Measurements from ENCODE around the gene CELA1. TPM values are rescaled to one million over a fixed set of nuclear protein-coding genes. Genes with fewer than 3 reads are reported as not detected.

Gene CELA1
- total RNA-seq, result not detected
- long read RNA-seq, result 0 reads

DNA sequence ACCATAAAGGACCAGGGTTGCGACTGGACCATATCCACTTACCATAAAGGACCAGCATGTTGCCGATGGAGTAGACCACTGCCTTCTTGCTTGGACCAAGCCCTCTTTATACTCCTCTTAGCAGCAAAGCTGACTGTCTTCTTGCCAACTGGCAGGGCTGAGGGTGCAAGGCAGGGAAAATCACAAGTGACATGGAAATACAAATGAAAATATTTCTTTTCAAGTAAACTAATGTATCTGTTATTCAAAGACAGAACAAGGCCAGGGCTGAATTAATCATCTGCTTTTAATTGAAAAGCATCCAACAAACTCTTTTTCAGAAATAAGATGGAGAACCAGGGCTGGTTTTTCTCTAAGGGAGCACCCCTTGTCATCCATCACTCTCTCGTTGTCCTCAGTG is at the start of gene CELA1:
TSS of gene CELA1 (minus strand) at position 99 of the 400 bp plus-strand sequence. CDS start at position 58, 41 bp downstream.
- intact Hi-C loops (cut with DNase I), result no loop called here
- DNase-seq (ENCODE audit: low spot score), result no peak

GRCh38 chr12:51395283-51396230 is 49.1 kb upstream of the CELA1 start:
- intact Hi-C loops (cut with DNase I), result no loop called here
- DNase-seq (ENCODE audit: low spot score), result no peak

GRCh38 chr12:51393676-51394545 is 47.4 kb upstream of the CELA1 start:
- intact Hi-C loops (cut with DNase I), result no loop called here
- DNase-seq (ENCODE audit: low spot score), result no peak

- DNase-seq (ENCODE audit: low spot score), result no peak
- intact Hi-C loops (cut with DNase I), result no loop called here
Observed at GRCh38 chr12:51392556-51393237, 46.2 kb upstream of the CELA1 start.

GRCh38 chr12:51391283-51392123 is 45.0 kb upstream of the CELA1 start, which contains the start of gene GALNT6:
Gene GALNT6 (minus strand): TSS chr12:51391406. CDS start chr12:51379781, 11,625 bp downstream.
- intact Hi-C loops (cut with DNase I), result no loop called here

DNA sequence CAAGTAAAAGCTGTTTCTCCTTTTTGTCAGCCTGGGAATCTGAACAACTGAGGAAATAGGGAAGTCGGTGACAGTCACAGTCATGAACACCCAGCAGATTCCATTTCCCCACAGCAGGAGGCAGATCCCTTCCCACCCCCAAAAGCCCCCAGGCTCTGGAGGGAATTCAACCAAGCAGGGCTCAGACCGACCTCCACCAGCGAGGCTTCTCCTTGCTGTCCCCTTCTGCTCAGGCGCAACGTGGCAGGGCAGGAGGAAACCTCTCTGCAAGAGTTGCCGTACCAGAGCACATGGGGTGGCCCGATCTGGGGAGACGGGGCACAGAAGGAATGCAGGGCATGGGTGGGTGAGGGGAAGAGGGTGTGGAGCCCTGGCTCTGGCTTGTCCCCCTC is 44.4 kb upstream of the CELA1 start:
- intact Hi-C loops (cut with DNase I), result no loop called here
- no peak for DNase-seq (ENCODE audit: low spot score)

More at GRCh38 chr12:51391283-51392123, 45.0 kb upstream of the CELA1 start, which contains the start of gene GALNT6:
- DNase-seq (ENCODE audit: low spot score), result no peak

- intact Hi-C loops (cut with DNase I), result no loop called here
- DNase-seq (ENCODE audit: low spot score), result no peak
Observed at GRCh38 chr12:51390457-51390856, 44.0 kb upstream of the CELA1 start.

GRCh38 chr12:51389302-51389999 is 43.0 kb upstream of the CELA1 start:
- DNase-seq (ENCODE audit: low spot score), result no peak
- intact Hi-C loops (cut with DNase I), result no loop called here

DNA sequence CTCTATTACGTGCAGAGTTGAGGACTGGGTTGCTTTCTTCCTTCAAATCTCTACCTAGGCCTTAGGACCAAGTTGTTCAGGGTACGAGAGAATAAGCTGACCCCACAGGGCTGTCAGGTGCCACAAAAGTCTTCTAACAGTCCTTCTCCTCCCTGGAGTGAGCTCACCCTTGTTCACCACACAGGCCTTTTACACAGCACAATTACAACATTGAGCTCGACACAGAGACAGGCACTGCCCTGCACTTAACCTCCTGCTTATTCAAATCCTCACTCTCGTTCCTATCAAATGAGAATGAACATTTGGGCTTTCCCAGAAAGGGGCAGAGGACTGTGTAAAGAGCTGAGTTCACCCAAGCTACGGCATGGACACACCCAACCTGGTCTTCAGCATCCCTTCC is 42.4 kb upstream of the CELA1 start:
- no peak for DNase-seq (ENCODE audit: low spot score)
- intact Hi-C loops (cut with DNase I), result no loop called here

DNA sequence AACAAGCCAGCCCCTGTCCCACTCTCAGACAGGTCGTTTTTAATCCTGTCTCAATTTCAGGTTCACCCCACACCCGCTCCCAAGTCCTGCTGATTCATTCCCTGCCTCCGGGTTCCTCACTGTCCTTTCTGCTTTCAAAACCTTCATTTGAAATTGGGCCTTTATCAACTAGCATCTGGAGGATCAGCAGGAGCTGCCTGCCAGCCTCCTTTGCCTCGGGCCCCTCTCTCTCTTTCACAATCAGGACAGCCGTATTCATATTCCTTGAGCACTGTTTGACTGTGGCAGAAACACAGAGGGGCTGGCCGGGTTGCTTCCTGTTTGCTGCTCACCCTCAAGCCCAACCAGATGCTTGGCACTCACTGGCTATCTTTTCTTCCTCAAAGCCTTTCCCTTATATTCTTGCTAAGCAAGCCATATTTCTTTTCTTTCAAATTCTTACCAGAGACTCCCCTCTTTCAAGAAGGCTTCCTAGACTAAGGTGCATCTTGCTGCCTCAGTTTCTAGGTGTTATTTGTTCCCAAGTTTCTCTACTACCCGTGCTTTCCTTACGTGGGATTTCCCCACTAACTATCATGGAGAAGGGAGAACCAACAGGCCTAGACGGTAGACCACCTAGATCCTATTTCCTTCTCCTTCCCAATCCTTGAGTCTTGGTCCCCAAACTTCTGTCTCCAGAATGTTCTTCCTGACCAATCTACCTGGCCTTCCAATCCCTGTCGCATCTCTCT is 41.8 kb upstream of the CELA1 start:
- intact Hi-C loops (cut with DNase I), result no loop called here
- DNase-seq (ENCODE audit: low spot score), result no peak

DNA sequence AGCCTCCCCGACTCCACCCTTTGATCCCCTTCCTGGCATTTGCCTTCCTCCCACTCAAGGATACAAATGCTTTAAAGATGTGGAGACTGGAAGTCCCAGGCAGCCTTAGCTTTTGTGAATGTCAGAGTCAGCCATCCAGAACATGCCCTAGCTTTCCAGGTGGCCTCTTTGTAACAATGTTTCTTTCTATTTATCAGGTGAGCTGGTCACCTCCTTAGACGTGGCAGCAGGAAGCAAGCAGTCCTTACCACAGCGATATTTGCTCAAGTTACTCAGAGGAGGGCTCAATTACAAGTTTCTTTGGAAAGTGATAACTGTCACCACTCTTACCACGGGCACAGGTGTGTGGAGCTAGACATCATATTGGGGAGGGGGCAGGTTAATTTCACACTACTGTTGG is 39.9 kb upstream of the CELA1 start:
- DNase-seq (ENCODE audit: low spot score), result no peak
- intact Hi-C loops (cut with DNase I), result no loop called here

- DNase-seq (ENCODE audit: low spot score), result no peak
- intact Hi-C loops (cut with DNase I), result no loop called here
Observed at GRCh38 chr12:51383269-51383905, 36.9 kb upstream of the CELA1 start.

GRCh38 chr12:51382173-51382572 is 35.7 kb upstream of the CELA1 start:
- DNase-seq (ENCODE audit: low spot score), result no peak
- intact Hi-C loops (cut with DNase I), result no loop called here

DNA sequence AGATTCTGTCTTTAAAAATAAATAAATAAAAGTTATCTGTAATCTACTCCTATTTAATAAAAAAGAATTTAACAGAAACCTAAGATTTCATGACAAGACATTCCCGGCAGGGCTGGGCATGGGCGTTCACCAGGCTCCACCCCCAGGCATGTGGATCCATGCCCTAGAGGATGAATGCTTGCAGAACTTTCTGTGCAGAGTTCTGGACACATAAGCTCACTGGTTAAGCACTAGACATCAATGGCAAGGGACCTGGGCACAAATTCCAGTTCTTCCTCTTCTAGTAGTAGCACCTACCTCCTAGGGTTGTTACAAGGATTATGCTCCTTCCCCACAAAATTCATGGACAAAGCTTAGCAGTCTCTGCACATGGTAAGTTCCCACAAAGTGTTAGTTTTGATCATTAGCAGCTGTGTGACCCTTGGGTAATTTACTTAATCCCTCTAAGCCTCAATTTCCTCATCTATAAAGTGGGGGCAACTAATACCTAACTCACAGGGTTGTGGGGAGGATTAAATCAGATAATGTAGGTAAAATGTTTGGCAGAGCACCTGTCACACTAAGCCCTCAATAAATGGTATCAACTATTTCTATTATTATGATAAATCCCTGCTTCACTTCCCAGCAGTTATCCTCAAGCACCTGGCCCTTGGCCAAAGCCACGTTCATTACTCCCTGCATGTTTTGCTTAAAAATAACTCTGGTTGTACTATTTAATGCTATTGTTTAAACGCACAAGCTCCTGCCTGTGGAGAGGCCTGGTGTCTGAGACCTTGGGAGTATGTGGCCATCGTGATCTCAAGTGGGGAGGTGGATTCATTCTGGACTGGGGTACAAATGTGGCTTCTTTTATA is 35.0 kb upstream of the CELA1 start:
- no peak for DNase-seq (ENCODE audit: low spot score)
- intact Hi-C loops (cut with DNase I), result no loop called here

DNA sequence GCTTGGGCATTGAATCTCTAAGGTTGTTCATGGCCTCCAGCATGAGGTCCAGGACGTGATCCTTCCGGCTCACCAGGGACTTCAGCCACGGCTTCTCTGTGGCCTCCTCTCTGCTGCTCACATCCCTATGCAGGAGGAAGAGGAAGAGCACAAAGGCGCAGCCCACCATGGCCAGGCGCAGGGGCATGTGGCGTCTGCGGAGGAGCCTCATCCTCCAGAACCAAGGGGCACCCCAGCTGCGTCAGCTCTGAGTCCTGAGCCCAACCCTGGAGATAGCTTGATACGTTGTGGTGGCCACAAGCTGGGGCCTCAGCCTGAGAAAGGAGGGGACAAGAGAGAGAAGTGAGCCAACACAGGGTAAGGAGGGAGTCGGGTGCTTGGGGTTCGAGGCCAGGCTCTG is 33.1 kb upstream of the CELA1 start:
- intact Hi-C loops (cut with DNase I), result no loop called here
- DNase-seq (ENCODE audit: low spot score), result no peak

DNA sequence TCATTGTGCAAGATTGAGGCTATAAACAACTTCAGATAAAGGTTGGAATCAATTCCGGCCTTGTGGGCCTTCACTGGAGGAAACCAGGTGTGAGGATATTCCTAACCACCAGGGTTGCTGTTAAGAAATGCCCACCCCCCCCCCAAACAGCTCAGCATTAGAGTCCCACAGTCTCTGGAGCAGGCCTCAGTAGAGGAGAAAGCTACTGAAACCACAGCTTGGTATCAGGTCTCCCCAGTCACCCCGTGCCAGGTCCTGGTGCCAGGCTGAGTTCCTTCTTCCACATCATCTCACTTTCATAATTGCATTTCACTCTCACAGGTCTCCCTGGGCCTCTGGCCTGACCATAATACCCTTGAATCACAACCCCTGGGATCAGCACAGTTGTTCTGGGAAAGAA is 32.3 kb upstream of the CELA1 start:
- intact Hi-C loops (cut with DNase I), result no loop called here
- no peak for DNase-seq (ENCODE audit: low spot score)
